Suprapubic skin (tissue), 4 donors: Measurements from ENCODE around the gene KLF7. TPM values are rescaled to one million over a fixed set of nuclear protein-coding genes. Genes with fewer than 3 reads are reported as not detected.

Experiments
- DNase-seq, 2 donors: peaks; one replicate each; pipeline ENCODE4 v3.0.0-alpha.2; 2019; ENCODE audit warnings: low spot score in 2 of 2
- H3K27ac ChIP-seq: fragments of 200-600 bp; sonication (generic); one replicate; pipeline ENCODE4 v1.5.1; 2019
- H3K27me3 ChIP-seq: fragments of 200-600 bp; sonication (generic); one replicate; pipeline ENCODE4 v1.5.1; 2019
- H3K36me3 ChIP-seq: fragments of 200-600 bp; sonication (generic); one replicate; pipeline ENCODE4 v1.5.1; 2019
- H3K4me1 ChIP-seq: fragments of 200-600 bp; sonication (generic); one replicate; pipeline ENCODE4 v1.5.1; 2019
- H3K4me3 ChIP-seq: fragments of 200-600 bp; sonication (generic); one replicate; pipeline ENCODE4 v1.5.1; 2019; ENCODE audit warnings: mild to moderate bottlenecking
- H3K9me3 ChIP-seq: fragments of 200-600 bp; sonication (generic); one replicate; pipeline ENCODE4 v1.5.1; 2019
- CTCF ChIP-seq, 2 donors: fragments of 200-600 bp in 1 of 2; fragments of 450-650 bp in 1 of 2; sonication (generic) in 1 of 2; IDR thresholded peaks; one replicate each; pipeline ENCODE4 v1.5.1; 2016 to 2019; ENCODE audit warnings: antibody characterized with exemption in 2 of 2, mild to moderate bottlenecking in 1 of 2, moderate library complexity in 1 of 2
- EP300 ChIP-seq: sonication (generic); formaldehyde crosslinking; IDR thresholded peaks from one replicate; pipeline ENCODE4 v1.6.1; 2017; ENCODE audit warnings: antibody characterized with exemption
- POLR2A ChIP-seq, 2 donors: fragments of 450-650 bp; IDR thresholded peaks; one replicate each; pipeline ENCODE4 v1.6.1; 2017; ENCODE audit warnings: antibody characterized with exemption in 2 of 2, mild to moderate bottlenecking in 2 of 2, moderate library complexity in 2 of 2
- POLR2AphosphoS5 ChIP-seq, 3 donors: sonication (generic); formaldehyde crosslinking; IDR thresholded peaks; one replicate each; pipeline ENCODE4 v1.6.1; 2017; ENCODE audit warnings: antibody characterized with exemption in 3 of 3
- WGBS: methylation state at CpG from one replicate; pipeline ENCODE4 v1.1.5; 2018; 5-methylcytosine and 5-hydroxymethylcytosine counted together
- total RNA-seq, 4 donors: library from RNA; depleted of rRNA; stranded (reverse); fragments of >200 nt; gene quantifications; one replicate each; pipeline ENCODE4 v1.1.0, GENCODE V29; 2016

Gene KLF7
- total RNA-seq, 4 donors from 2014 or later: 10.0 to 17.4 (median 10.7) TPM

DNA sequence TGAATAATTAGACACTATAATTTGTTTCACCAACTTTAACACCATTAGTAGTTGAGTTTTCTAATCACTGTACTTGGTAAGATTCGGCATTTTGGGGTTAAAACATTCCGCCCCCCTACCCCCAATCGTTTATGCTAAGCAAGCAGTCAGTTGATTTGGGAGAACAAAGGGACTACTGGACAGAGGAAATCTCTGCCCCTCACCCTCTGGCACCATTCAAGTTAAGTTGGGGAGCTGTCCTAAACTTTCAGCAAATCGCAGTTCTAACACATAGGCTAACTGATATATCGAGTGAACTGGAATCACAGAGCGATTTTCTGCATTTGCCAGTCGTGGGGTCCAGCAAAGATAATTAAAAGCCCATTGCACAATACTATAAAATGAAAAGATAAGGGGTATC lies 5.6 kb downstream of the KLF7 start:
- WGBS: 79% methylated on average over 7 of the region's 7 CpGs
- Histone ChIP-seq H3K9me3 (no peaks in the 10 kb centered on the region), H3K4me3 (no peak overlapping the region), H3K4me1 (peaks cover 61% of the 10 kb centered on the region), H3K27me3 (no peaks in the 10 kb centered on the region), H3K27ac (no peak overlapping the region), H3K36me3 (no peaks in the 10 kb centered on the region)
- TF ChIP-seq POLR2AphosphoS5 (IDR thresholded peaks at IDR 0.05): no peak
- no peak for TF ChIP-seq CTCF (IDR thresholded peaks at IDR 0.05)
- TF ChIP-seq EP300: no peak
- TF ChIP-seq POLR2A (IDR thresholded peaks at IDR 0.05): no peak
- no peak for DNase-seq

GRCh38 chr2:207159002-207159401 lies 6.7 kb downstream of the KLF7 start:
- TF ChIP-seq EP300 (no peak), POLR2AphosphoS5 (IDR thresholded peaks at IDR 0.05) (no peak), POLR2A (IDR thresholded peaks at IDR 0.05) (no peak), CTCF (IDR thresholded peaks at IDR 0.05) (no peak)
- H3K27ac ChIP-seq: no peak overlapping the region
- peaks cover 70% of the 10 kb centered on the region for H3K4me1 ChIP-seq
- no peak overlapping the region for H3K4me3 ChIP-seq
- H3K27me3 ChIP-seq: no peaks in the 10 kb centered on the region
- no peaks in the 10 kb centered on the region for H3K36me3 ChIP-seq
- no peak for DNase-seq
- no peaks in the 10 kb centered on the region for H3K9me3 ChIP-seq
- 79% methylated on average over 4 of the region's 4 CpGs for WGBS

- Histone ChIP-seq H3K9me3 (no peaks in the 10 kb centered on the region), H3K36me3 (no peaks in the 10 kb centered on the region), H3K4me3 (no peak overlapping the region), H3K4me1 (peaks cover 71% of the 10 kb centered on the region), H3K27ac (no peak overlapping the region), H3K27me3 (no peaks in the 10 kb centered on the region)
- TF ChIP-seq EP300 (no peak), POLR2A (IDR thresholded peaks at IDR 0.05) (no peak), POLR2AphosphoS5 (IDR thresholded peaks at IDR 0.05) (no peak), CTCF (IDR thresholded peaks at IDR 0.05) (no peak)
- WGBS: 86% methylated on average over 3 of the region's 3 CpGs
- DNase-seq: no peak
Measured at GRCh38 chr2:207157731-207158130, 8.0 kb downstream of the KLF7 start.

DNA sequence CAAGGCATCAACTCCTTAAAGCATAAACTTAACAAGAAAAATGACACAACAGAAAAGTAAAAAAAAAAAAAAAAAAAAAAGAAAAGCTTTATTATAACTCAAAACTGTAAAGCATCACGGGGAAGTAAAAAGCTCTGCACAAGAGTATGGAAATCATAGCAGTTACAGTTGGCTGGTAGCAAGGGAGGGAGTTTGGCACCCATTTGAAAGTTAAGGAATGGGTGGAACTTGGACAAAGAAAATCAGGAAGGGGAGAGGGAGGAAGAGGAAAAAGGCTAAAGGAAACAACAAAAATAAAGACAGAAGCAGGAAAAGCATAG lies 8.6 kb downstream of the KLF7 start:
- H3K4me3 ChIP-seq: no peak overlapping the region
- H3K27me3 ChIP-seq: no peaks in the 10 kb centered on the region
- peaks cover 73% of the 10 kb centered on the region for H3K4me1 ChIP-seq
- TF ChIP-seq EP300 (no peak), POLR2AphosphoS5 (IDR thresholded peaks at IDR 0.05) (no peak), CTCF (IDR thresholded peaks at IDR 0.05) (no peak), POLR2A (IDR thresholded peaks at IDR 0.05) (no peak)
- H3K27ac ChIP-seq: no peak overlapping the region
- no peak for DNase-seq
- 67% methylated on average over 1 of the region's 1 CpG for WGBS
- no peaks in the 10 kb centered on the region for H3K36me3 ChIP-seq
- no peaks in the 10 kb centered on the region for H3K9me3 ChIP-seq

DNA sequence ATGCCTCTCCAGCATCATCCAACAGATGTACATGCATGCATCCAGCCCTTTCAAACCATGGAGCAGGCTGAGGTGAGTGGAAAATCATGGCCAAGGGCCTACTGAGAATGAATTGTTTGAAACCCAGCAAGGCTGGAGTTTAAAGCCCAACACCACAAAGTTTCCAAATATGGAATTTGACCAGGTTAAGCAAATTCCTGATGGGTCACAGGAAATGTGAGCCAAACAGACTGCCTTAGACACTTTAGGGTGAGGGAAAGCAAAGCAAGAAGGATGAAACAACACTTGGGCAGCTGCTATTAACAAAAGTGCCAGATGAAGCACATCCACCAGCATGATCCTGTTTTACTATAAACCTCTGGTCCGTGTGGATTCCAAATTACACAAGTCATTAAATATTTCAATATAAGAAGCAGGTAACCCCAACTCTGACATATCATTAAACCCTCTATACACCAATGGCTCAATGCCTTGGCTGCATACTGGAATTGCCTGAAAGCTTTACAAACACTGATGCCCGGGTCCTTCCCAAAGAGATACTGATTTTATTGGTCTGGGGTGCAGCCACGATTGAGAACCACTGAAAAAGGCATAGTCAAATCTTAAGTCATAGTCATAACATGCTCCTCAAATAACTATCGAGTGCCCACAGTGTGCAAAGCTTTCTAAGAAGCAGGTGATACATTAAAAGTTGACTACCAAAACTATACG lies 9.1 kb downstream of the KLF7 start:
- Histone ChIP-seq H3K9me3 (no peaks in the 10 kb centered on the region), H3K27ac (no peak overlapping the region), H3K36me3 (no peaks in the 10 kb centered on the region), H3K4me3 (no peak overlapping the region), H3K27me3 (no peaks in the 10 kb centered on the region), H3K4me1 (peaks cover 73% of the 10 kb centered on the region)
- no peak for DNase-seq
- 69% methylated on average over 5 of the region's 5 CpGs for WGBS
- TF ChIP-seq CTCF (IDR thresholded peaks at IDR 0.05) (no peak), EP300 (no peak)
